ENCODE measurements around the gene TMEM132C. TPM values are rescaled to one million over a fixed set of nuclear protein-coding genes. Genes with fewer than 3 reads are reported as not detected.

TMEM132C gene
- total and polyA plus RNA-seq, 2 of the 8 experiments (the other 6 are each of a cell fraction or from before 2014, with no cell fraction given), result 0.23 to 0.76 TPM

DNA sequence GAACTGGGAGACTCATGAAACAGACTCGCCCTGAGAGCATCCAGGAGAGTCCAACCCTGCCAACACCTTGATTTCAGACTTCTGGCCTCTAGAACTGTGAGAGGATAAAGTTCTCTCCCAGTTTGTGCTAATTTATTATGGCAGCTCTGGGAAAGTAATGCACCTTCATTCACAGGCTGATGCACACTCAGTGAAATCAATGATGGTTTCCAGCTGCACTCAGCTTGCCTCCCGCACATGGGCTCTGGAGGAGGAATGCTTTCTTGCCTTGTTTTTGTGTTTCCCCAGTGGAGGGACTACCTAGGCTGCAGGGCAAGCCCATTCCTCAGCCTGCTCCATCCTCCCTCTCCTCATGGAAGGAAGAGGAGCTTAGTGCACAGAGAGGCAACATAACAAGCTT lies 45.7 kb downstream of the TMEM132C start (continued):
- TF ChIP-seq, protein P1, sequence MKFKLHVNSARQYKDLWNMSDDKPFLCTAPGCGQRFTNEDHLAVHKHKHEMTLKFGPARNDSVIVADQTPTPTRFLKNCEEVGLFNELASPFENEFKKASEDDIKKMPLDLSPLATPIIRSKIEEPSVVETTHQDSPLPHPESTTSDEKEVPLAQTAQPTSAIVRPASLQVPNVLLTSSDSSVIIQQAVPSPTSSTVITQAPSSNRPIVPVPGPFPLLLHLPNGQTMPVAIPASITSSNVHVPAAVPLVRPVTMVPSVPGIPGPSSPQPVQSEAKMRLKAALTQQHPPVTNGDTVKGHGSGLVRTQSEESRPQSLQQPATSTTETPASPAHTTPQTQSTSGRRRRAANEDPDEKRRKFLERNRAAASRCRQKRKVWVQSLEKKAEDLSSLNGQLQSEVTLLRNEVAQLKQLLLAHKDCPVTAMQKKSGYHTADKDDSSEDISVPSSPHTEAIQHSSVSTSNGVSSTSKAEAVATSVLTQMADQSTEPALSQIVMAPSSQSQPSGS (IDR thresholded peaks at IDR 0.05; ENCODE audit: low read length), result no peak
- no peak for TF ChIP-seq EGR1 (IDR thresholded peaks at IDR 0.05; ENCODE audit: borderline replicate concordance, low read depth, low read length)
- TF ChIP-seq, protein P2, sequence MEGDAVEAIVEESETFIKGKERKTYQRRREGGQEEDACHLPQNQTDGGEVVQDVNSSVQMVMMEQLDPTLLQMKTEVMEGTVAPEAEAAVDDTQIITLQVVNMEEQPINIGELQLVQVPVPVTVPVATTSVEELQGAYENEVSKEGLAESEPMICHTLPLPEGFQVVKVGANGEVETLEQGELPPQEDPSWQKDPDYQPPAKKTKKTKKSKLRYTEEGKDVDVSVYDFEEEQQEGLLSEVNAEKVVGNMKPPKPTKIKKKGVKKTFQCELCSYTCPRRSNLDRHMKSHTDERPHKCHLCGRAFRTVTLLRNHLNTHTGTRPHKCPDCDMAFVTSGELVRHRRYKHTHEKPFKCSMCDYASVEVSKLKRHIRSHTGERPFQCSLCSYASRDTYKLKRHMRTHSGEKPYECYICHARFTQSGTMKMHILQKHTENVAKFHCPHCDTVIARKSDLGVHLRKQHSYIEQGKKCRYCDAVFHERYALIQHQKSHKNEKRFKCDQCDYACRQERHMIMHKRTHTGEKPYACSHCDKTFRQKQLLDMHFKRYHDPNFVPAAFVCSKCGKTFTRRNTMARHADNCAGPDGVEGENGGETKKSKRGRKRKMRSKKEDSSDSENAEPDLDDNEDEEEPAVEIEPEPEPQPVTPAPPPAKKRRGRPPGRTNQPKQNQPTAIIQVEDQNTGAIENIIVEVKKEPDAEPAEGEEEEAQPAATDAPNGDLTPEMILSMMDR (IDR thresholded peaks at IDR 0.05; ENCODE audit: control extremely low read depth in 1 of 3, insufficient read depth in 1 of 3, low read depth in 1 of 3, low read length in 3 of 3), result no peak
